HG02642 (cell line): ENCODE data around the gene AKT1.
"Not testable (repeated sequence)": the region's sequence is repeated elsewhere in the genome, so short reads cannot be mapped to it uniquely, and the experiment has no call there.

ENCODE experiments used
- ATAC-seq: cut with Tn5 transposase; IDR thresholded peaks from one replicate; pipeline ENCODE4 v1.9.1; 2021; ENCODE audit warnings: mild to moderate bottlenecking; ENCODE audit not compliant: unreplicated experiment, poor library complexity

Gene AKT1

DNA sequence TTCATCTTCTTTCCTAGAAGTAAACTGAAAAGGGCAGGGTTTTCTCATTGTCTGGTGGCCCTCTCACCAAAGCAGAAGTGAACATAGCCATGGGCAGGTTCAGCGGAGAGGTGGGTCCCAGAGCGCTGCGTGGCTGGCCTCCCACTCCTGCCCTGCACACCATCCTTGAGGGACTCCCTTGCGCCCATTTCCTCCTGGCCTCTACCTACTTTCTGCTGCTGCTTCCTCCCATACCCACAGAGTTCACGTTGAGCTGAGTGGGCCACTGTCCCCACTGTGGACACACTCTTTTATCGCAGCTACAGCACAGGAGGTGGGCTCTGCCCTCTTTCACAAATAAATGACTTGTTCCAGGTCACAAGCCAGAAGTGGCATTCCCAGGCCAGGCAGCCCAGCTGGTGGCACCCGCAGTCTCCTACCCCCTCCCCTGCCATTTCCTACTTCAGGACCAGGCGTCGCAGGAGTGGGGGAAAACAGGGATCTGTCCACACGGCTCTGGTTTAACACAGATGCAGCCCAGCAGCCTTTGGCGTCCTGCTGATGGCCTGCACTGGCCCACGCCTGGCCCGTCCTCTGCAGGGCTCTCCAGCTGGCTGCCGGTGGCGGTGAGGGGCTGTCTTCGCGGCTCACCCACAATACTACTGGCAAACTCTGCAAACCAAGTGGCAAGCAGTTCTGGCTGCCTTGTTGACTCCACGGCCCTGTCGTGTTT is 37.7 kb downstream of the AKT1 start:
- ATAC-seq: no peak

DNA sequence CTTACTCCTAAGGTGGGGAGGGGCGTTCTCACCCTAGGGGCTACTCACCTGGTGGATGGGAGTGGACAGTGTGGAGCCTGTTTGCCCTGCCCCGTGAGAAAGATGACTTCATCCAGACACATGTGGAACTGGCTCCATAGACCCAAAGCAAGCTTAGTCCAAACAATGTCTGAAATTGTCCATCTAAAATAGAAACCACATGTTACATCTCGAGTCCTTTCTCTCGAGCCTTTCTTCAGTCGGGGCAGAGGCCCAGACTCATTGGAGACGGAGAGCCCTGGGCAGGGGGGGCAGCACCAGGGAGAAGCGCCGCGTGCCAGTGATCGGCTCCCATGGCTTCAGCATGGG is 38.3 kb downstream of the AKT1 start:
- no peak for ATAC-seq

DNA sequence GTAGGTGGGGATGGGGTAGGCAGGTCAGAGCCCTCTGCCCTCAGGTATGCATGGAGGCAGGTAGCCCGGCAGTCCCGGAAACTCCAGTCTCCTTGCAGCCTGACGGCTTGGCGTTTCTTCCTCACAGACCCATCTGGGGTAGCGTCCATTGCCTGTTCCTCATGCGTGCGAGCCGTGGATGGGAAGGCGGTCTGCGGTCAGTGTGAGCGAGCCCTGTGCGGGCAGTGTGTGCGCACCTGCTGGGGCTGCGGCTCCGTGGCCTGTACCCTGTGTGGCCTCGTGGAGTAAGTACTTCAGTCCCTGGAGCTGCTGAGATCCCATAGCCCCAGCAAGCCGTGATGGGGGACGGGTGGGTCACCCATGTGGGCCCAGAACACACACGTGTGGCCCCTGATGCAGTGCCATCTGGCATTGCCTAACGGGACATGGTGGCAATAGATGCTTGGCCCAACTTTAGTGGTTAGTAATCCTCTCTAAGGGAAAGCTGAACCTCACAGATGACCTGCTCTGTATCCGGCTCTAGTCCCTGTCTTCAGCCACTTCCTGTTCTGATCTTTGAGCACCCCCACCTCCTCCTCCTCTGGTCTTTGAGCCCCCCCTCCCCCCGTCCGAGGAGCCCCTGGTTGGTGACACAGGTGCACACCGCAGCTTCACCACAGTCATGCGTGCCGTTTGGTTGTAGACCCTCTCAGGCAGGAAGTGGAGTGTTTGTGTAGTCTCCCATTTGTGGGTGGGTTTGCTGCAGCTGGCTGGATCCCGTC is 38.9 kb downstream of the AKT1 start:
- no peak for ATAC-seq

DNA sequence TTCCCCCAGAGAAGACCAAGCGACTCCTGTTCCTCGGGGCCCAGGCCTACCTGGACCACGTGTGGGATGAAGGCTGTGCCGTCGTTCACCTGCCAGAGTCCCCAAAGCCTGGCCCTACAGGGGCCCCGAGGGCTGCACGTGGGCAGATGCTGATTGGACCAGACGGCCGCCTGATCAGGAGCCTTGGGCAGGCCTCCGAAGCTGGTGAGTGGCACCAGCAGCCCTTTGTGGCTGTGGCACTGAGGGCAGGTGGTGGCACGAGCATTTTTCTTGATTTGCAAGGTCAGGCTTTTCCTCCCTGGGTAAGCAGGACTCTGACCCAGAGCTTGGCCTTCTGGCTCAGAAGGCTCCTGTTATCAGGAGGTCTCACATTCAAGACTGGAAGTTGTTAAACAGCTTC is 39.9 kb downstream of the AKT1 start:
- no peak for ATAC-seq

DNA sequence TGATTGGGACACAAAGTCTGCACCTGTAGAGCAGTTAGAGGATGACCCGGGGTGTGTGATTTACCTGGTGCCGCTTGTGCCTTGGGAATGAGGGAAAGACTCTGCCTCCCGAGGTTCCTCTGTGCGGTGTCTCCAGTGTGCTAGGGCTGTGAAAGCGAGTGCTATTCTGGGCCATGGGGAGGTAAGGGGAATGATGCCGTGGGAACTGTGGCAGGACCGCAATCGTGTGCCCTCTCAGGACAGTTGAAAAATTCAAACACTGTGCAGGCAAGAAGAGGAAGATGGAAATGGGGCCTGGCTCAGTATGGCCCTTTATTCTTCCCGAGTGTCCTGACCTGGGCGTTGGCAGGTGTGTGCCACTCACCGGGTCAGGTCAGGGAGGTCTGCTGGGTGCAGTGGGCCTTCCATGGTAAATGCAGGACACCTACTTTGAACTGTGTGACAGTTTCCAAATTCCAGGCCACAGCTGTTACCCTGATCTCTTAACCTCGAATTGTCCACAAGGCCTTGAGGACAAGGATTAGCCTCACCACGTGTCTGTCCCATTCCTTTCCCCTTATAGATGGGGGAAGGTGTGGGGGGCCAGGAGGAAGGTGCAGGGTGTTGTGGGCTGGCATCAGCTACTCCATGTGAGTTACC is 41.2 kb downstream of the AKT1 start:
- ATAC-seq: no peak

DNA sequence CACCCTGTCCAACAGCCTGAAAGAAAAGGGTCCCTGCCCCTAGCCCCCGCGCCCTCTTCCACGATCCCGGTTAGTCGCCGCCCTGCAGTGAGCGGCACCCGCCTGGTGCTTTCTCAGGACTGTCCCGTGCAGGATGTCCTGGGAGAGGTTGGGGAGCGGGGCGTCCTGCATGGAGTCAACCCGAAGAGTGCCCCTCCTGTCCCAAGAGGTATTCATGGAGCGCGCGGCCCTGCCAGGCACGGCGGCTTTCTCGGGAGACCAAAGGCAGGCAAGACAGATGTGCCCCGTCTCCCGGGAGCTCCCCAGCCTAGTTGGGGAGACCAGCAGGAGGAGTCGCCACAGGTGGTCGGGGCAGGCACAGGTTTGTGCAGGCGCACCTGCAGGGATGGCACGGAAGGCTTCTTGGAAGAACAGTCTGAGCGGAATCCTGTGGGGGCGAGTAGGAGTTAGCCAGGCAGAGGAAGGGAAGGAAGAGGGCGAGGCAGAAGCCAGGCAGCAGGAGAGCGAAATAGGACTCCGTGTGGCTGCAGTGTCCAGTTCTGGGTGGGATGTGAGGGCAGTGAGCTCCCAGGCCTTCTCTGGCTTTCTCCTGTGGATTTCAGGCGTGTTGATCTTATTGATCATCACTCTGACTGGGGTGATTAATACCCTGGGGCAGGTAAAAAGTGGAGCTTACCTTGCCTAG is 41.9 kb downstream of the AKT1 start:
- no peak for ATAC-seq

DNA sequence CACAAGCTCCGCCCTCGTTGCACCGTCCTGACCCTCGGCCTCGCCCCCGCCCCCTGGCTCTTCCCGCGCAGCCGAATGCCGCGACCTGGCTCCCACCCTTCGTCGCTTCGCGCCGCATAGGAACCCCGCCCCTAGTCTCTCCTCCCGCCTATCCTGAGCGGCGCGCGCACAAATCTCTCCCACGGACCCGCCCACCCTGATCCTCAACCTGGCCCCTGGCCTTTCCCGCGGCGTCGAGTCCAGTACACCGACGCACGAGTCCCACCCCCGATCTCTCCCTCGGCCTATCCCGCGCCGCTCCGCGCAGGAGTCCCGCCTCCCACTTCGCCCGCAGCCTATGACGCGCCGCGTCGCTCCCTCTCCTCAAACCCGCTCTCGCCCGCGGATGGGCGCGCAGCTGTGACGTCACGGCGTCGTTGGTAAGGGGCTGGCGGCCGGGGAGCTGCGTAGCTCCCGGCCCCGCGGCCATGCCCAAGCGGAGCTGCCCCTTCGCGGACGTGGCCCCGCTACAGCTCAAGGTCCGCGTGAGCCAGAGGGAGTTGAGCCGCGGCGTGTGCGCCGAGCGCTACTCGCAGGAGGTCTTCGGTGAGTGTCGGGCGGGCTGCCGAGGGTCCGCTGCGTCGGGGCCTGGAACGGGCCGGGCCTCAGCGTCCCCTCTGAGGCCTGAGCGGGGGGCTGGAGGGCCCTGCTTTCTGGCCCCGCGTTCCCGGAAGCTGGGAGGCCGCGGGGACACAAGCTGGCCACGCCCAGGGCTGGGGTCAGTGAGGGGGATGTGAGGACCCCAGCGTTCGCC is 42.6 kb downstream of the AKT1 start, which contains the start of gene SIVA1:
Gene SIVA1 (plus strand): TSS at position 413 of the 793 bp plus-strand sequence. CDS start 55 bp downstream, at position 468.
- ATAC-seq: peak; percentile 90

DNA sequence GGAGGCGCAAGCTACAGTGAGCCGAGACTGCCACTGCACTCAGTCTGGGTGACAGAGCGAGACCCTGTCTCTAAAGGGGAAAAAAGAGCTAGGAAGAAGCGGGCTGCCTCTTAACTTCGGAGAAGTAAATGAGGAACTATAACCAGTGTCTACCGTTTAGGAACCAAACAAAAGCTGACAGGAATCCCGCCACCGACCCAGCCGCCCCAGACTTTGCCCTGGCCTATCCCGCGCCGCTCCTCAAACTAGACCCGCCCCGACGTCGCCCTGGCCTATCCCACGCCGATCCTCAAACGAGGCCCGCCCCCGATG is 43.2 kb downstream of the AKT1 start:
- ATAC-seq: no peak

DNA sequence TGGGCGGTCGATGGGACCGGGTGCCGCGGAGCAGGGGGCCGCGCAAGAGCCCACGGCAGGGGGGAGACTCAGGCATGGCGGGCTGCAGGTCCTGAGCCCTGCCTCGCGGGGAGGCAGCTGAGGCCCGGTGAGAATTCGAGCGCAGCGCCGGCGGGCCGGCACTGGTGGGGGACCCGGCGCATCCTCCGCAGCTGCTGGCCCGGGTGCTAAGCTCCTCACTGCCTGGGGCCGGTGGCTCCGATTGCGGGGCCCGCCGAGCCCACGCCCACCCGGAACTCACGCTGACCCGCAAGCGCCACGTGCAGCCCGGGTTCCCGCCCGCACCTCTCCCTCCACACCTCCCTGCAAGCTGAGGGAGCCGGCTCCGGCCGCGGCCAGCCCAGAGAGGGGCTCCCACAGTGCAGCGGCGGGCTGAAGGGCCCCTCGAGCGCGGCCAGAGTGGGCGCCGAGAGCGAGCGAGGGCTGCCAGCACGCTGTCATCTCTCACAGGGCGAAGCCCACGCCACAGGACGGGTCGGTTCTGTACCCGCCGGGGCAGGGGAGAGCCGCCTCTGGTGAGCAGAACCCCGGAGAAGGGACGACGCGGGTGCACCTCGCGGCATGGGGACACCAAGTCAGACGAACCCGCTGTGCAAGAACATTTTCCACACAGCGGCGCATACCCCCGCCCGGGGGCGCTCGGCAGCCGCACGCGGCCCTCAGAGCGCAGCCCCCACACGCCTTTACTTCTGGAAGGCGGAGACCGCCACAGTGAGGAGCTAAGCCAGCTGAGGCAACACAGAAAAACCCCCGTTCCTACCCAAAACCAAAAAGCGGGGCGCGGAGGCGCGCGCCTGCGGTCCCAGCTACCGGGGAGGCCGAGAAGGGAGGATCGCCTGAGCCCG is 43.8 kb downstream of the AKT1 start:
- ATAC-seq: no peak

DNA sequence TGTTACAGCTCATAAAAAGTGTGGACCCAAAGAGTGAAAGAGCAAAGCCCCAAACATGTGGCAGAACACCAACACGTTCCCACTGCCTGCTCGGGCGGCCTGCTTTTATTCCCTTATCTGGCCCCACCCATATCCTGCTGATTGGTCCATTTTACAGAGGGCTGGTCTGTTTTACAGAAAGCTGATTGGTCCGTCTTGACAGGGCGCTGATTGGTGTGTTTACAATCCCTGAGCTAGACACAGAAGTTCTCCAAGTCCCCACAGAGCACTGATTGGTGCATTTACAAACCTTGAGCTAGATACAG is 44.8 kb downstream of the AKT1 start:
- not testable (repeated sequence) for ATAC-seq

DNA sequence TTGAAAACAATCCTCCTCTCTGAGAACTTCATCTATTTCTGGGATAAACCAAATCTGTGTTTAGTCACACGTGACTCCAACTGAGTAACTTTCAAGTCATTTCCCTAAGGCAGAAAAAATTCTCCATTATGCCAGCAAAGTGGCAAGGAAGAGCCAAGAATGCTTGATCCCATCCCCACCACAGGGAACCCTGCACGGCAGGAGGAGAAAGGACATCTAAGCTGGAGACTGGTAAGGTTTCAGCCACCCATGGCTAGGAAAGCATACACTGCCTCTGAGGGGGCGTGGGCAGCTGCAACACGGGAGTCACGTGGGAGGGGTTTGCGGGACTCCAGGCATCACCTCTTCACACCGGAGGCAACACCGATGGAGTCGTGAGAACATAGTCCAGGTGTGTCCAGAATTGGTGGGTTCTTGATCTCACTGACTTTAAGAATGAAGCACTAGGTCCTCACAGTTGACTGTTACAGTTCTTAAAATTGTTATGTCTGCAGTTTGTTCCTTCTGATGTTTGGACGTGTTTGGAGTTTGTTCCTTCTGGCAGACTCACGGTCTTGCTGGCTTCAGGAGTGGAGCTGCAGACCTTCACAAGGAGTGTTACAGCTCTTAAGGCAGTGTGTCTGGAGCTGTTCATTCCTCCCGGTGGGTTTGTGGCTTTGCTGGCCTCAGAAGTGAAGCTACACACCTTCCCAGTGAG is 45.3 kb downstream of the AKT1 start:
- ATAC-seq: no peak

DNA sequence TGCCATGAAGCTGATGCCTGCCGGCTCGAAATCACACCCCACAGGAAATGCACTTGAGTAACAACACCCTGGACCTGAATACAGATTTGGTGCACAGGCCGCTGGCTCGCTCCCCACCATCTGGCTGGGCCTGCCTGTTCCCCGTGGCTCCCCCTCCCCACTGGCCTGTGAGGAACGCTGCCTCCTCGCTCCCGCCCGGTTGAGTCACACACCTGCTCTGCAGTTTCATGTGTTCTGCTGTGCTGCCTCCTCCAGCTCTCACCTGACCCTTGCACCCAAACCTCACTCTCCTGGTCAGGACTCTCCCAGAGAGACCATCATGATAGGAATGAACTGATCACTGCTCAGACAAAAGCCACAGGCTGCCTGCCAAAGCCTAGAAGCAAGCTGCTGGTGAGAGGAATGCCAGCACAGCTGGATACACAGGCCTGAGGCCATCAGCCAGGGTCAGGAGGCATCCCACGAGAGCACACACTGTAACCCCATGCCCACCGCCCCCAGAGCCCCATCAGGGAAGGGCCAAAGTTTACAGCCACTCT is 46.4 kb downstream of the AKT1 start:
- ATAC-seq: no peak

DNA sequence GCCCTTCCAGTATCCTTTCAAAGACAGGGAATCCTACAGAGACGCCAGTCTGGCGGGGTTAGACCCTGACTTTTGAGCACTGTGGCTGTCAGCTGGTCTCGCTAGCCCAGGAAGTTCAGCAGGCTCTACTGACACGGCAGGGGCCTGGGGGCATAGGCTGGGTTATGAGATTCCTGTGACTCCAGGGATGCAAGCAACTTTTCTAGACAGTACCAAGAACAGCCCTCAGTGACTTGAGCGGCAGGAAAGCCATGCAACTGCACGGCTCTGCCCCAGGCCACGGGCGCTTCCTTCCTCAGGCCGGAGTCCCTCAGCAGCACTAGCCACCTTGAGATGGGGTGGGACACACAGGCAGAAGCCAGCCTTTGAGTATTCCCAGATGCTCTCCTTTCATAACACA is 47.7 kb downstream of the AKT1 start:
- no peak for ATAC-seq

DNA sequence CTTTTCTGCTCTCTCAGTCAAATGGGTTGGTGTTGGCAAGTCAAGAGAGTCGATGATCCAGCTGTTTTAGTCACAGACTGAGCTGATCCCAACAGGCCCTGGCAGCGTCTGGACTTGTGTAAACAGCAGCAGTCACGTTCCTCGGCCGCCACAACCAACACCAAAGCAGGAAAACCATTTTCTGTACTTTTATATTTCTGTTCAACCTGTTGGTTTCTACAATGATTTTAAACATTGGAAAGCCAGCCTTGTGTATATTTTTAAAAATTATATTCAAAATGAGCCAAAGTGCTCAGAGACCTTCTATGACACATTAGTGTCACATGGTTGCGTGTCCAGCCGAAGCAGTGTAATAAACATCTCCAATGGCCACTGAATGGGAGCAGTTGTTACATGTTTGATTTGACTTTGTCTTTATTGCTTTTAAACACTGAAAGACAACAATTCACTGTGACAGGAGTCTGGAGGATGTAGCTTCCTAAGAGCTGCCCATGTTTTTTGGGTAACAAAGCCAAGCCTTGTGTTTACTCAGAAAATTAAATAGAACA is 48.5 kb downstream of the AKT1 start:
- ATAC-seq: no peak

DNA sequence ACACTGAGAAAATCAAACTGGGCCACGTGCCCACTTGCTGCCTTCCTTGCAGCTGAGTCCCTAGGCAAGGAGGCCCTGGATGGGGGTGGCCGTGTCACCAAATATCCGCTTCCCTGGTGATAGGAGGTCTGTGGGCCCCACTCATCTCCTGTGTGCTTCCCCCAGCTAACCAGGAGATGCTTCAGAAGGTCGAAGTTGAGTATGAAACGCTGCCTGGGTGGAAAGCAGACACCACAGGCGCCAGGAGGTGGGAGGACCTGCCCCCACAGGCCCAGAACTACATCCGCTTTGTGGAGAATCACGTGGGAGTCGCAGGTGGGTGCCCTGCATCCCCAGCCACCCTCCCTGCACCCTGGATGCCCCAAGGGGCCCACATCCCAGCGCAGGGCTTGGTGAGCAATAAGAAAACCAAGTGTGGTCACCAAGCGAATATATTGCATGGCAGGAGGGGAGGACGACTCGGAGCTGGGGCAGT is 49.4 kb downstream of the AKT1 start:
- ATAC-seq: no peak

DNA sequence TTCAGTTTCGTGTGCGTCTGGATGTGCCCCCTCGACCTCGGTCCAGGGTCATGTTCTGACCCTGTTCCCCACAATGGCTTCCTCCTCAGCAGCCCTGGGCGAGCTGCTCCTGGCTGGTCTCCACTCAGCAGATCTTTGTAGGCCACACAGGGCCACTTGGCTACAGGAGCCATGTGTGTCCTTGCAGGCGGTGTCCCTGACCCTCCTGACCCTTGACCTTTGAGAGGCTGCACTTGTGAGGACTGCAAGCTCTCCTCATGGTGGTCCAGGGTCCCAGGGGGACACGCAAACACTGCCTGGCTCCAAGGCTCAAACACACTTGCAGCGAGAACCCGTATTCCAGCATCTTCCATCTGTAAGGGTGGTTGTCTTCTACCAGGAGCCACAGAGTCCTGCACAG is 50.1 kb downstream of the AKT1 start:
- no peak for ATAC-seq

DNA sequence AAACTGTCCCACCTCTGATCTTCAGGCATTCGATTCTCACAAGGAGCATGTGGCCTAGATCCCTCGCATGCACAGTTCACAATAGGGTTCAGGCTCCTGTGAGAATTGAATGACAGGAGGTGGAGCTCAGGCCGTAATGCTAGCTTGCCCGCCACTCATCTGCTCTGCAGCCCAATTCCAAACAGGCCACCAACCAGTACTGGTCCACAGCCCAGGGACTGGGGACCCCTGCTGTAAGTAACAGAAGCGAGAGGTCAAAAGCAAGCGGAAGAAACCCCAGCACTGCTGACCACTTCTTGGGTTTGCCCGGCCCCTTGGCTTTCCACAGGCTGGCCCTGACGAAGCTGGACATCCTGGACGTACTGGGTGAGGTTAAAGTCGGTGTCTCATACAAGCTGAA is 51.1 kb downstream of the AKT1 start:
- no peak for ATAC-seq
